ENCODE measurements around the gene OLR1. TPM values are rescaled to one million over a fixed set of nuclear protein-coding genes. Genes with fewer than 3 reads are reported as not detected.
"Not testable (repeated sequence)": the region's sequence is repeated elsewhere in the genome, so short reads cannot be mapped to it uniquely, and the experiment has no call there.

OLR1 gene
- polyA plus RNA-seq, 3 donors, result 1.3 to 1.6 (median 1.3) TPM

- DNase-seq (ENCODE audit: extremely low read depth in 1 of 11, low read depth in 9 of 11, low spot score in 4 of 11), result no peak
Measured at GRCh38 chr12:10197879-10198278, 25.9 kb upstream of the OLR1 start.

GRCh38 chr12:10196210-10196609 lies 24.3 kb upstream of the OLR1 start:
- DNase-seq (ENCODE audit: extremely low read depth in 1 of 11, low read depth in 9 of 11, low spot score in 4 of 11), result no peak

GRCh38 chr12:10194160-10194670 lies 22.3 kb upstream of the OLR1 start:
- DNase-seq (ENCODE audit: extremely low read depth in 1 of 11, low read depth in 9 of 11, low spot score in 4 of 11), result no peak

- DNase-seq (ENCODE audit: extremely low read depth in 1 of 11, low read depth in 9 of 11, low spot score in 4 of 11), result no peak
Measured at GRCh38 chr12:10191865-10192264, 19.9 kb upstream of the OLR1 start.

GRCh38 chr12:10190558-10191388 lies 18.8 kb upstream of the OLR1 start:
- peak in 6 of 11 donors; percentile 46 to 66 (median 51) for DNase-seq (ENCODE audit: extremely low read depth in 1 of 11, low read depth in 9 of 11, low spot score in 4 of 11)

GRCh38 chr12:10189653-10190052 lies 17.7 kb upstream of the OLR1 start:
- no peak for DNase-seq (ENCODE audit: extremely low read depth in 1 of 11, low read depth in 9 of 11, low spot score in 4 of 11)

- not testable (repeated sequence) for DNase-seq (ENCODE audit: extremely low read depth in 1 of 11, low read depth in 9 of 11, low spot score in 4 of 11)
Measured at GRCh38 chr12:10186958-10187357, 15.0 kb upstream of the OLR1 start.

GRCh38 chr12:10186299-10186698 lies 14.4 kb upstream of the OLR1 start:
- DNase-seq (ENCODE audit: extremely low read depth in 1 of 11, low read depth in 9 of 11, low spot score in 4 of 11), result no peak

GRCh38 chr12:10184261-10184843 lies 12.4 kb upstream of the OLR1 start:
- no peak for DNase-seq (ENCODE audit: extremely low read depth in 1 of 11, low read depth in 9 of 11, low spot score in 4 of 11)

- no peak for DNase-seq (ENCODE audit: extremely low read depth in 1 of 11, low read depth in 9 of 11, low spot score in 4 of 11)
Measured at GRCh38 chr12:10182354-10183049, 10.6 kb upstream of the OLR1 start.

GRCh38 chr12:10179776-10180181 lies 7.8 kb upstream of the OLR1 start:
- DNase-seq (ENCODE audit: extremely low read depth in 1 of 11, low read depth in 9 of 11, low spot score in 4 of 11), result no peak

GRCh38 chr12:10178821-10179220 lies 6.9 kb upstream of the OLR1 start, which contains the start of gene TMEM52B:
Gene TMEM52B (plus strand): TSS chr12:10179032. CDS start chr12:10179575, 543 bp downstream.
- DNase-seq (ENCODE audit: extremely low read depth in 1 of 11, low read depth in 9 of 11, low spot score in 4 of 11), result no peak

- DNase-seq (ENCODE audit: extremely low read depth in 1 of 11, low read depth in 9 of 11, low spot score in 4 of 11), result peak in 7 of 11 donors; percentile 12 to 75 (median 29)
Measured at GRCh38 chr12:10175846-10176636, 4.1 kb upstream of the OLR1 start.

GRCh38 chr12:10174986-10175614 lies 3.2 kb upstream of the OLR1 start:
- DNase-seq (ENCODE audit: extremely low read depth in 1 of 11, low read depth in 9 of 11, low spot score in 4 of 11), result no peak

- no peak for DNase-seq (ENCODE audit: extremely low read depth in 1 of 11, low read depth in 9 of 11, low spot score in 4 of 11)
Measured at GRCh38 chr12:10170216-10170615, 1.7 kb downstream of the OLR1 start.

- DNase-seq (ENCODE audit: extremely low read depth in 1 of 11, low read depth in 9 of 11, low spot score in 4 of 11), result no peak
Measured at GRCh38 chr12:10169104-10169503, 2.8 kb downstream of the OLR1 start.

GRCh38 chr12:10167599-10167998 lies 4.3 kb downstream of the OLR1 start:
- no peak for DNase-seq (ENCODE audit: extremely low read depth in 1 of 11, low read depth in 9 of 11, low spot score in 4 of 11)

- DNase-seq (ENCODE audit: extremely low read depth in 1 of 11, low read depth in 9 of 11, low spot score in 4 of 11), result no peak
Measured at GRCh38 chr12:10165421-10165820, 6.5 kb downstream of the OLR1 start.

- DNase-seq (ENCODE audit: extremely low read depth in 1 of 11, low read depth in 9 of 11, low spot score in 4 of 11), result no peak
Measured at GRCh38 chr12:10163084-10163483, 8.8 kb downstream of the OLR1 start.

Data from renal cortex interstitium (tissue), 11 donors.